H9 (cell line): ENCODE measurements around the gene ALX4. TPM values are rescaled to one million over a fixed set of nuclear protein-coding genes. Genes with fewer than 3 reads are reported as not detected.

Experiments
- DNase-seq: peaks from one replicate; pipeline ENCODE4 v3.0.0-alpha.2; 2017
- H2AFZ ChIP-seq: one replicate; pipeline ENCODE4 v1.6.1; 2013; ENCODE audit warnings: mild to moderate bottlenecking, low read length, control low read depth, moderate library complexity
- H2AK5ac ChIP-seq: 2 replicates; pipeline ENCODE4 v1.6.1; 2013; ENCODE audit warnings: low read length, control low read depth, mixed read lengths; ENCODE audit not compliant: insufficient read length
- H2BK120ac ChIP-seq: one replicate; pipeline ENCODE4 v1.6.1; 2013; ENCODE audit warnings: low read depth, mild to moderate bottlenecking, low read length, control low read depth, inconsistent platforms; ENCODE audit not compliant: poor library complexity, severe bottlenecking
- H2BK12ac ChIP-seq: 2 replicates; pipeline ENCODE4 v1.6.1; 2013; ENCODE audit warnings: low read length, control low read depth, mixed read lengths, low read depth; ENCODE audit not compliant: insufficient read length
- H2BK15ac ChIP-seq: 2 replicates; pipeline ENCODE4 v1.6.1; 2013; ENCODE audit warnings: low read depth, low read length, control low read depth
- H2BK20ac ChIP-seq: one replicate; pipeline ENCODE4 v1.6.1; 2013; ENCODE audit warnings: low read depth, mild to moderate bottlenecking, low read length, control low read depth, inconsistent platforms; ENCODE audit not compliant: poor library complexity, severe bottlenecking
- H2BK5ac ChIP-seq: 2 replicates; pipeline ENCODE4 v1.6.1; 2013; ENCODE audit warnings: low read length, control low read depth, mixed read lengths; ENCODE audit not compliant: insufficient read length
- H3K14ac ChIP-seq: 2 replicates; pipeline ENCODE4 v1.6.1; 2013; ENCODE audit warnings: low read length, control low read depth; ENCODE audit not compliant: insufficient read depth
- H3K18ac ChIP-seq: 2 replicates; pipeline ENCODE4 v1.6.1; 2013; ENCODE audit warnings: low read depth, mild to moderate bottlenecking, mixed read lengths, low read length, control low read depth; ENCODE audit not compliant: insufficient read length
- H3K23ac ChIP-seq: 2 replicates; pipeline ENCODE4 v1.6.1; 2013; ENCODE audit warnings: low read length, control low read depth, mixed read lengths, low read depth; ENCODE audit not compliant: insufficient read length
- H3K23me2 ChIP-seq: 2 replicates; pipeline ENCODE4 v1.6.1; 2013; ENCODE audit warnings: low read depth, mild to moderate bottlenecking, mixed read lengths, low read length, control low read depth; ENCODE audit not compliant: insufficient read length, poor library complexity, severe bottlenecking
- H3K27ac ChIP-seq: 2 replicates; pipeline ENCODE4 v1.5.1; 2013; ENCODE audit warnings: low read length, control low read depth, mixed read lengths, low read depth; ENCODE audit not compliant: insufficient read length
- H3K27me3 ChIP-seq: 2 replicates; pipeline ENCODE4 v1.6.1; 2013; ENCODE audit warnings: low read length, control low read depth, inconsistent platforms; ENCODE audit not compliant: insufficient read depth
- H3K4ac ChIP-seq: 2 replicates; pipeline ENCODE4 v1.6.1; 2013; ENCODE audit warnings: low read depth, mild to moderate bottlenecking, control low read depth, inconsistent platforms, low read length, moderate library complexity
- H3K4me1 ChIP-seq: 2 replicates; pipeline ENCODE4 v1.6.1; 2013; ENCODE audit warnings: low read length, control low read depth, inconsistent platforms; ENCODE audit not compliant: insufficient read depth
- H3K4me2 ChIP-seq: 2 replicates; pipeline ENCODE4 v1.6.1; 2013; ENCODE audit warnings: low read length, control low read depth, mixed read lengths; ENCODE audit not compliant: insufficient read length, insufficient read depth
- H3K56ac ChIP-seq: 2 replicates; pipeline ENCODE4 v1.6.1; 2013; ENCODE audit warnings: low read depth, mild to moderate bottlenecking, mixed read lengths, low read length, control low read depth; ENCODE audit not compliant: insufficient read length
- H3K79me1 ChIP-seq: 2 replicates; pipeline ENCODE4 v1.6.1; 2013; ENCODE audit warnings: low read depth, mild to moderate bottlenecking, moderate library complexity, low read length, control low read depth, inconsistent platforms; ENCODE audit not compliant: insufficient read depth, poor library complexity, severe bottlenecking
- H3K79me2 ChIP-seq: 2 replicates; pipeline ENCODE4 v1.6.1; 2013; ENCODE audit warnings: low read length, control low read depth, inconsistent platforms; ENCODE audit not compliant: insufficient read depth
- H3K9ac ChIP-seq: 2 replicates; pipeline ENCODE4 v1.6.1; 2013; ENCODE audit warnings: low read length, control low read depth, mixed read lengths; ENCODE audit not compliant: insufficient read length; ENCODE audit errors: extremely low read depth
- H3K9me3 ChIP-seq: one replicate; pipeline ENCODE4 v1.6.1; 2013; ENCODE audit warnings: low read depth, low read length, inconsistent platforms; ENCODE audit not compliant: control insufficient read depth
- H3T11ph ChIP-seq: one replicate; pipeline ENCODE4 v1.6.1; 2013; ENCODE audit warnings: mild to moderate bottlenecking, low read length, control low read depth, inconsistent platforms
- H4K20me1 ChIP-seq: one replicate; pipeline ENCODE4 v1.6.1; 2013; ENCODE audit not compliant: control insufficient read depth, insufficient read length, insufficient read depth
- H4K5ac ChIP-seq: 2 replicates; pipeline ENCODE4 v1.6.1; 2013; ENCODE audit warnings: low read depth, mild to moderate bottlenecking, mixed read lengths, low read length, control low read depth; ENCODE audit not compliant: insufficient read length
- H4K8ac ChIP-seq: replicated peaks from 2 replicates; pipeline ENCODE4 v1.6.1; 2013; ENCODE audit warnings: low read length, control low read depth, mixed read lengths, low read depth; ENCODE audit not compliant: insufficient read length
- H4K91ac ChIP-seq: 2 replicates; pipeline ENCODE4 v1.6.1; 2013; ENCODE audit warnings: low read depth, mild to moderate bottlenecking, moderate library complexity, mixed read lengths, low read length, control low read depth; ENCODE audit not compliant: insufficient read length
- H3K27ac Mint-ChIP-seq, 3 experiments: 2 replicates in 2 of 3; 3 replicates in 1 of 3; pipeline ENCODE4 v1.8.0; 2020 to 2021; ENCODE audit warnings: mixed read lengths in 3 of 3, mild to moderate bottlenecking in 1 of 3, moderate library complexity in 1 of 3
- H3K27me3 Mint-ChIP-seq: 2 replicates; pipeline ENCODE4 v1.8.0; 2021; ENCODE audit warnings: low read depth, mild to moderate bottlenecking, moderate library complexity, mixed read lengths
- H3K36me3 Mint-ChIP-seq, 3 experiments: 2 replicates in 2 of 3; 3 replicates in 1 of 3; pipeline ENCODE4 v1.8.0; 2020 to 2021; ENCODE audit warnings: low read depth in 3 of 3, mixed read lengths in 3 of 3; ENCODE audit not compliant: insufficient read depth in 1 of 3
- H3K4me1 Mint-ChIP-seq, 2 experiments: 2 replicates each; pipeline ENCODE4 v1.8.0; 2020; ENCODE audit warnings: mixed read lengths in 2 of 2
- H3K4me3 Mint-ChIP-seq, 2 experiments: 2 replicates in 1 of 2; 3 replicates in 1 of 2; pipeline ENCODE4 v1.8.0; 2020 to 2021; ENCODE audit warnings: mild to moderate bottlenecking in 2 of 2, mixed read lengths in 2 of 2, moderate library complexity in 1 of 2
- H3K9me3 Mint-ChIP-seq, 2 experiments: 2 replicates in 1 of 2; 3 replicates in 1 of 2; pipeline ENCODE4 v1.8.0; 2020; ENCODE audit warnings: mild to moderate bottlenecking in 2 of 2, mixed read lengths in 2 of 2, moderate library complexity in 1 of 2
- CTCF ChIP-seq: fragments of 200-600 bp; sonication (generic); conservative IDR thresholded peaks from 3 replicates; pipeline ENCODE4 v1.8.0; 2021; ENCODE audit warnings: antibody characterized with exemption, mild to moderate bottlenecking
- WGBS: extraction: QIAGEN DNeasy Blood & Tissue Kit; methylation state at CpG from one replicate; pipeline ENCODE4 v1.1.7; 2013; ENCODE audit warnings: missing lambda C conversion rate, low lambda C conversion rate, mixed read lengths; ENCODE audit not compliant: insufficient read length; ENCODE audit errors: extremely low coverage; 5-methylcytosine and 5-hydroxymethylcytosine counted together
- total RNA-seq: library from RNA; stranded (reverse); gene quantifications from 2 replicates; pipeline ENCODE4 v1.2.1, GENCODE V29; 2021

The ALX4 gene
- total RNA-seq, 1 experiment from 2014 or later: not detected

GRCh38 chr11:44268614-44269080 is 41.3 kb downstream of the ALX4 start:
- H3K27ac ChIP-seq: no peak overlapping the region
- no peak overlapping the region; a peak in 1 of 7 replicates for H3K27ac Mint-ChIP-seq

More at GRCh38 chr11:44268614-44269080, 41.3 kb downstream of the ALX4 start:
- H3K9ac ChIP-seq: no peak overlapping the region
- H2AFZ ChIP-seq: no peak overlapping the region
- Mint-ChIP-seq H3K27me3 (peaks cover 5% of the 10 kb centered on the region), H3K4me3 (no peak overlapping the region), H3K4me1 (peaks cover 3 to 16% of the 10 kb centered on the region in 2 experiments; a peak in 3 of 4 replicates), H3K36me3 (no peaks in the 10 kb centered on the region), H3K9me3 (no peaks in the 10 kb centered on the region)
- no CpG with 5 or more reads among the region's 5 CpGs for WGBS
- no peak overlapping the region for H2AK5ac ChIP-seq
- no peaks in the 10 kb centered on the region for H4K20me1 ChIP-seq
- TF ChIP-seq CTCF: no peak
- no peak overlapping the region for H3K4ac ChIP-seq
- no peak overlapping the region for H3T11ph ChIP-seq
- H3K9me3 ChIP-seq: no peaks in the 10 kb centered on the region
- no peak overlapping the region for H3K56ac ChIP-seq
- H3K14ac ChIP-seq: no peak overlapping the region
- H2BK5ac ChIP-seq: no peak overlapping the region
- no peak overlapping the region for H2BK12ac ChIP-seq
- H3K79me1 ChIP-seq: no peaks in the 10 kb centered on the region
- no peak overlapping the region for H3K18ac ChIP-seq
- no peak overlapping the region for H3K4me2 ChIP-seq
- no peak overlapping the region for H4K8ac ChIP-seq
- H3K4me1 ChIP-seq: no peaks in the 10 kb centered on the region
- H2BK15ac ChIP-seq: no peak overlapping the region
- H3K27me3 ChIP-seq: no peaks in the 10 kb centered on the region
- no peaks in the 10 kb centered on the region for H3K23me2 ChIP-seq
- no peak overlapping the region for H2BK20ac ChIP-seq
- no peaks in the 10 kb centered on the region for H3K79me2 ChIP-seq
- no peak overlapping the region for H3K23ac ChIP-seq
- H4K5ac ChIP-seq: no peak overlapping the region
- no peak overlapping the region for H2BK120ac ChIP-seq
- DNase-seq: no peak
- H4K91ac ChIP-seq: no peak overlapping the region
